ENCODE measurements around the gene MBOAT2. TPM values are rescaled to one million over a fixed set of nuclear protein-coding genes. Genes with fewer than 3 reads are reported as not detected.
"Not testable (repeated sequence)": the region's sequence is repeated elsewhere in the genome, so short reads cannot be mapped to it uniquely, and the experiment has no call there.

MBOAT2 gene
- total RNA-seq, 1 experiment from 2014 or later, result 65.1 TPM

- no TSS peak for BruUV-seq (replicated peaks)
- intact Hi-C loops (cut with micrococcal nuclease; ENCODE audit: unreplicated experiment), result no loop called here
- no peak for DNase-seq (ENCODE audit: low spot score)
- H3K9me3 ChIP-seq (ENCODE audit: low read depth, low read length, poor library complexity, severe bottlenecking), result no peaks in the 10 kb centered on the region
- H3K36me3 ChIP-seq (ENCODE audit: insufficient read depth, low read length, poor library complexity, severe bottlenecking), result no peaks in the 10 kb centered on the region
- ChIA-PET CTCF (no interaction called here), POLR2A (ENCODE audit: low non-redundant PET) (no interaction called here)
- no peaks in the 10 kb centered on the region for H3K27me3 ChIP-seq (replicated peaks; ENCODE audit: insufficient read depth, low read depth, low read length, poor library complexity)
- no peaks in the 10 kb centered on the region for H3K4me1 ChIP-seq (ENCODE audit: insufficient read depth, low read length, poor library complexity, severe bottlenecking)
- no peak overlapping the region for H3K27ac ChIP-seq (ENCODE audit: low read depth, low read length, poor library complexity, severe bottlenecking)
- no peak overlapping the region for H3K4me3 ChIP-seq (ENCODE audit: low read depth, low read length, poor library complexity, severe bottlenecking)
- TF ChIP-seq CTCF (conservative IDR thresholded peaks at IDR 0.05; ENCODE audit: low read depth, low read length) (no peak), EZH2 (IDR thresholded peaks at IDR 0.05; ENCODE audit: borderline replicate concordance, low read depth, low read length, poor library complexity, severe bottlenecking) (no peak)
These were observed 46.8 kb upstream of the MBOAT2 start for GRCh38 chr2:9050122-9050809.

GRCh38 chr2:9045595-9045994, 42.1 kb upstream of the MBOAT2 start:
- Histone ChIP-seq H3K9me3 (ENCODE audit: low read depth, low read length, poor library complexity, severe bottlenecking) (no peaks in the 10 kb centered on the region), H3K36me3 (ENCODE audit: insufficient read depth, low read length, poor library complexity, severe bottlenecking) (no peaks in the 10 kb centered on the region), H3K4me1 (ENCODE audit: insufficient read depth, low read length, poor library complexity, severe bottlenecking) (no peaks in the 10 kb centered on the region), H3K27ac (ENCODE audit: low read depth, low read length, poor library complexity, severe bottlenecking) (no peak overlapping the region), H3K4me3 (ENCODE audit: low read depth, low read length, poor library complexity, severe bottlenecking) (no peak overlapping the region), H3K27me3 (replicated peaks; ENCODE audit: insufficient read depth, low read depth, low read length, poor library complexity) (no peaks in the 10 kb centered on the region)
- ChIA-PET CTCF (no interaction called here), POLR2A (ENCODE audit: low non-redundant PET) (no interaction called here)
- no TSS peak for BruUV-seq (replicated peaks)
- TF ChIP-seq CTCF (conservative IDR thresholded peaks at IDR 0.05; ENCODE audit: low read depth, low read length) (no peak), EZH2 (IDR thresholded peaks at IDR 0.05; ENCODE audit: borderline replicate concordance, low read depth, low read length, poor library complexity, severe bottlenecking) (no peak)
- intact Hi-C loops (cut with micrococcal nuclease; ENCODE audit: unreplicated experiment), result no loop called here
- no peak for DNase-seq (ENCODE audit: low spot score)

GRCh38 chr2:9043491-9043890, 40.0 kb upstream of the MBOAT2 start:
- H3K27ac ChIP-seq (ENCODE audit: low read depth, low read length, poor library complexity, severe bottlenecking); H3K4me3 ChIP-seq (ENCODE audit: low read depth, low read length, poor library complexity, severe bottlenecking); CTCF ChIA-PET; DNase-seq (ENCODE audit: low spot score); BruUV-seq (replicated peaks); H3K36me3 ChIP-seq (ENCODE audit: insufficient read depth, low read length, poor library complexity, severe bottlenecking); H3K9me3 ChIP-seq (ENCODE audit: low read depth, low read length, poor library complexity, severe bottlenecking); POLR2A ChIA-PET (ENCODE audit: low non-redundant PET); intact Hi-C loops (cut with micrococcal nuclease; ENCODE audit: unreplicated experiment); H3K27me3 ChIP-seq (replicated peaks; ENCODE audit: insufficient read depth, low read depth, low read length, poor library complexity); H3K4me1 ChIP-seq (ENCODE audit: insufficient read depth, low read length, poor library complexity, severe bottlenecking): not testable (repeated sequence)

- Histone ChIP-seq H3K27ac (ENCODE audit: low read depth, low read length, poor library complexity, severe bottlenecking) (no peak overlapping the region), H3K36me3 (ENCODE audit: insufficient read depth, low read length, poor library complexity, severe bottlenecking) (no peaks in the 10 kb centered on the region), H3K9me3 (ENCODE audit: low read depth, low read length, poor library complexity, severe bottlenecking) (no peaks in the 10 kb centered on the region), H3K4me3 (ENCODE audit: low read depth, low read length, poor library complexity, severe bottlenecking) (no peak overlapping the region), H3K4me1 (ENCODE audit: insufficient read depth, low read length, poor library complexity, severe bottlenecking) (peaks cover 20% of the 10 kb centered on the region), H3K27me3 (replicated peaks; ENCODE audit: insufficient read depth, low read depth, low read length, poor library complexity) (no peaks in the 10 kb centered on the region)
- BruUV-seq (replicated peaks), result no TSS peak
- CTCF ChIA-PET, result no interaction called here
- POLR2A ChIA-PET (ENCODE audit: low non-redundant PET), result no interaction called here
- TF ChIP-seq CTCF (conservative IDR thresholded peaks at IDR 0.05; ENCODE audit: low read depth, low read length) (no peak), EZH2 (IDR thresholded peaks at IDR 0.05; ENCODE audit: borderline replicate concordance, low read depth, low read length, poor library complexity, severe bottlenecking) (no peak)
- DNase-seq (ENCODE audit: low spot score), result no peak
- intact Hi-C loops (cut with micrococcal nuclease; ENCODE audit: unreplicated experiment), result no loop called here
These were observed 33.7 kb upstream of the MBOAT2 start for GRCh38 chr2:9037166-9037565.
